ENCODE measurements around the gene HIPK3. TPM values are rescaled to one million over a fixed set of nuclear protein-coding genes. Genes with fewer than 3 reads are reported as not detected.
"Not testable (repeated sequence)": the region's sequence is repeated elsewhere in the genome, so short reads cannot be mapped to it uniquely, and the experiment has no call there.

The HIPK3 gene
- total and polyA plus RNA-seq, 12 donors = 14.2 to 154 (median 85.3) TPM

DNA sequence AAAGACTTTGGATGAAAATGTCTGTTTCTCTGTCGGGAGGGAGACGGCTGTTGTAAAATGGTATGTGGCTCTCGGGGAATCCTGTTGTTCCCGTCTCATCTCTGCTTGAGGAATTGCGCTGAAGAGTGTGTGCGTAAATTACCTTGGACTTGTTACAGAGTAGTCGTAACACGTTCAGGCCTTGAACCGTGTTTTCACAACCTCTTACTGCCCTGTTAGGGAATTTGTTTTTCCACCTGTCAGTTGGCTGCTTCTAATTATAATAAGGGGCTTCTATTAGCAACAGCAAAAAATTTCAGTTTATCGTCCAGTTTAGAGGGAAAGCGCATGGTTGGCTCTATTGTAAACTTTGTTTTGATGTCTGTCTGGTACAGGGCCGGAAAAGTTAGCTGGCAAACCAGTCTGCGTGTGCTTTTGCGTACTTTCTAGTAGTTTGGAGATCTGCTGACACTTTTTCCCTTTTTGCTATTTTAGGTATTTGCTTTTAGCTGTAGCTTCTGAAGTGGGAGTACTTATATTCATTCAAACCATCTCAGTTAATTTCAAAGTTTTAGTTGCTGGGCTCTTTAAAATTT, 1.5 kb downstream of the HIPK3 start:
- no peak for TF ChIP-seq POLR2A (IDR thresholded peaks at IDR 0.05)
- TF ChIP-seq, protein P1, sequence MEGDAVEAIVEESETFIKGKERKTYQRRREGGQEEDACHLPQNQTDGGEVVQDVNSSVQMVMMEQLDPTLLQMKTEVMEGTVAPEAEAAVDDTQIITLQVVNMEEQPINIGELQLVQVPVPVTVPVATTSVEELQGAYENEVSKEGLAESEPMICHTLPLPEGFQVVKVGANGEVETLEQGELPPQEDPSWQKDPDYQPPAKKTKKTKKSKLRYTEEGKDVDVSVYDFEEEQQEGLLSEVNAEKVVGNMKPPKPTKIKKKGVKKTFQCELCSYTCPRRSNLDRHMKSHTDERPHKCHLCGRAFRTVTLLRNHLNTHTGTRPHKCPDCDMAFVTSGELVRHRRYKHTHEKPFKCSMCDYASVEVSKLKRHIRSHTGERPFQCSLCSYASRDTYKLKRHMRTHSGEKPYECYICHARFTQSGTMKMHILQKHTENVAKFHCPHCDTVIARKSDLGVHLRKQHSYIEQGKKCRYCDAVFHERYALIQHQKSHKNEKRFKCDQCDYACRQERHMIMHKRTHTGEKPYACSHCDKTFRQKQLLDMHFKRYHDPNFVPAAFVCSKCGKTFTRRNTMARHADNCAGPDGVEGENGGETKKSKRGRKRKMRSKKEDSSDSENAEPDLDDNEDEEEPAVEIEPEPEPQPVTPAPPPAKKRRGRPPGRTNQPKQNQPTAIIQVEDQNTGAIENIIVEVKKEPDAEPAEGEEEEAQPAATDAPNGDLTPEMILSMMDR (IDR thresholded peaks at IDR 0.05) = no peak
- peak in 2 of 7 donors; percentile 58 to 74 for DNase-seq
- intact Hi-C loops (cut with DNase I) = loop anchor here (5.0 to 10.0 kb wide), 3 partner anchors 64 to 94 kb away; partner anchors contain the start of gene CSTF3 (in 2 of the 2)
- H3K36me3 ChIP-seq (replicated peaks in 1 of 2) = no peaks in the 10 kb centered on the region
- peak overlapping the region; percentile 91 to 100 (median 100) for H3K27ac ChIP-seq
- no peaks in the 10 kb centered on the region for H3K27me3 ChIP-seq
- peaks cover 36 to 50% of the 10 kb centered on the region in 2 donors for H3K4me1 ChIP-seq (replicated peaks in 1 of 2)
- H3K9me3 ChIP-seq (replicated peaks in 1 of 3) = no peaks in the 10 kb centered on the region
- peak overlapping the region in 3 of 4 donors; percentile 79 to 97 (median 81) for H3K4me3 ChIP-seq
- 0 to 1% (median 0%) methylated on average over 14 of the region's 14 CpGs for WGBS, 4 donors

GRCh38 chr11:33259869-33260268, 2.7 kb downstream of the HIPK3 start:
- H3K9me3 ChIP-seq (replicated peaks in 1 of 3) = no peaks in the 10 kb centered on the region
- H3K36me3 ChIP-seq (replicated peaks in 1 of 2) = no peaks in the 10 kb centered on the region
- WGBS, 4 donors = 49 to 63% (median 57%) methylated on average over 2 of the region's 2 CpGs
- H3K27ac ChIP-seq = peak overlapping the region in 4 of 5 donors; percentile 37 to 100 (median 96)
- no peak for DNase-seq
- H3K4me3 ChIP-seq = peak overlapping the region in 1 of 4 donors; percentile 81
- H3K4me1 ChIP-seq (replicated peaks in 1 of 2) = peaks cover 36 to 60% of the 10 kb centered on the region in 2 donors
- no peaks in the 10 kb centered on the region for H3K27me3 ChIP-seq
- TF ChIP-seq POLR2A (IDR thresholded peaks at IDR 0.05) = no peak
- TF ChIP-seq, protein P1 (IDR thresholded peaks at IDR 0.05) = no peak
- intact Hi-C loops (cut with DNase I) = loop anchor here (5.0 to 10.0 kb wide), 3 partner anchors 62 to 95 kb away; partner anchors contain the start of gene CSTF3 (in 2 of the 2)

GRCh38 chr11:33261350-33261749, 4.2 kb downstream of the HIPK3 start:
- intact Hi-C loops (cut with DNase I); H3K9me3 ChIP-seq (replicated peaks in 1 of 3); H3K27ac ChIP-seq; H3K27me3 ChIP-seq; H3K4me3 ChIP-seq; DNase-seq; H3K36me3 ChIP-seq (replicated peaks in 1 of 2): not testable (repeated sequence)
- 91 to 100% (median 93%) methylated on average over 1 of the region's 1 CpG for WGBS, 4 donors
- peaks cover 42 to 61% of the 10 kb centered on the region in 2 donors for H3K4me1 ChIP-seq (replicated peaks in 1 of 2)

GRCh38 chr11:33262011-33262645, 4.9 kb downstream of the HIPK3 start:
- Histone ChIP-seq H3K4me1 (replicated peaks in 1 of 2) (peaks cover 45 to 64% of the 10 kb centered on the region in 2 donors), H3K36me3 (replicated peaks in 1 of 2) (no peaks in the 10 kb centered on the region), H3K27ac (no peak overlapping the region), H3K4me3 (no peak overlapping the region), H3K27me3 (no peaks in the 10 kb centered on the region), H3K9me3 (replicated peaks in 1 of 3) (no peaks in the 10 kb centered on the region)
- no peak for TF ChIP-seq POLR2A (IDR thresholded peaks at IDR 0.05)
- TF ChIP-seq, protein P1 (IDR thresholded peaks at IDR 0.05) = no peak
- intact Hi-C loops (cut with DNase I) = no loop called here
- DNase-seq = no peak

Data from adrenal gland (tissue), 12 donors.